IgD-negative memory B cell (primary cell): Measurements from ENCODE around the gene PXK. TPM values are rescaled to one million over a fixed set of nuclear protein-coding genes. Genes with fewer than 3 reads are reported as not detected.

ENCODE experiments used
- H3K27ac Mint-ChIP-seq, 3 donors: one replicate each; pipeline ENCODE4 v1.8.0; 2020 to 2022; ENCODE audit warnings: mild to moderate bottlenecking in 3 of 3, mixed read lengths in 3 of 3, moderate library complexity in 1 of 3
- H3K27me3 Mint-ChIP-seq: one replicate; pipeline ENCODE4 v1.8.0; 2021; ENCODE audit warnings: mixed read lengths
- H3K36me3 Mint-ChIP-seq: one replicate; pipeline ENCODE4 v1.8.0; 2020; ENCODE audit warnings: mild to moderate bottlenecking, mixed read lengths
- H3K4me1 Mint-ChIP-seq, 3 donors: one replicate each; pipeline ENCODE4 v1.8.0; 2020 to 2022; ENCODE audit warnings: mixed read lengths in 3 of 3, mild to moderate bottlenecking in 1 of 3
- H3K4me3 Mint-ChIP-seq, 4 donors: one replicate each; pipeline ENCODE4 v1.8.0; 2020 to 2022; ENCODE audit warnings: mild to moderate bottlenecking in 4 of 4, mixed read lengths in 4 of 4, moderate library complexity in 3 of 4
- H3K9me3 Mint-ChIP-seq, 3 donors: one replicate each; pipeline ENCODE4 v1.8.0; 2020 to 2021; ENCODE audit warnings: mixed read lengths in 3 of 3, mild to moderate bottlenecking in 1 of 3
- polyA plus RNA-seq: library from polyadenylated mRNA; unstranded; fragments of 300-500 nt; fragmentation: Illumina TruSeq; gene quantifications from one replicate; pipeline ENCODE4 v1.2.3, GENCODE V29; 2021

The PXK gene
- polyA plus RNA-seq, 1 donor from 2014 or later, result 92.3 TPM

DNA sequence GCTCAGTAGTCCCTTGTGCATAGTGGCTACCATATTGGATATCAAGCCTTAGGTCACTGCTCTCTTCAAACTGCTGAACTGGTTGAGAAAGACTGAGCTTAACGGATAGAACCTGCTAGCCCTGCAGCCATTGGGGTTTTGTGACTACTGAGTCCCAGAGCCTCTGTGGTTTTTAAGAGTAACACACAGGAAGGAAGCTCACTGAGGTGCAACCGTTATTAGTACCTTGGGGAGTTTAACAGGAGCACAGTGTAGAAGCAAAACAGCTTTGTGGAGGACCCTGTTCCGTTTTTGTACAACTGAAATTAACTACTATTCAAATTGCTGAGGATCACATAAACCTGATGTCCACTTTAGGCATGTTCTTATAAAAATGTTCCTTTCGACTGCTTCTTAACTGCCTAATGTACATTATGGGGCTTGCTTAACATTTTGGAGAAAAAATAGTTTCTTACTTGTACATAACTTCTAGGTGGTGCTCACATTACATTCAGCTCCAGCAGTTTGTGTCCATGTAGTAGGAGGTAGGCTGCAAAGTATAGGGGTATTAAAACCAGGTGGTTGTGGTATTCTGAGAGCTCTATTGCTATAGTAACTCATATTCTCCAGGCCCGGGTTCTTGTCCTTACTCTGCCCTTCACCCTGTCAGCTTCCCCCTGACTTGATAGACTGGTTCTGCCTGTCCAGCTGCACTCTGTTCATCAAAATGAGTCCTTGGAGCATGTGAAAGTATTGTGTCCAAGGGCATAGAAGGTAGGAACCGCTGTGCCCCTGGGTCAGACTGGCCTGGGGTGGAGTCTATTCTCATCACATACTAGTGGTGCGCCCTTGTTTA lies 17.3 kb downstream of the PXK start:
- H3K36me3 Mint-ChIP-seq, result peaks cover 8% of the 10 kb centered on the region
- peak overlapping the region; percentile 44 to 81 (median 80) for H3K4me3 Mint-ChIP-seq
- no peaks in the 10 kb centered on the region for H3K9me3 Mint-ChIP-seq
- H3K4me1 Mint-ChIP-seq, result peaks cover 64 to 80% (median 79%) of the 10 kb centered on the region in 3 donors
- no peaks in the 10 kb centered on the region for H3K27me3 Mint-ChIP-seq
- peak overlapping the region; percentile 84 to 97 (median 89) for H3K27ac Mint-ChIP-seq

DNA sequence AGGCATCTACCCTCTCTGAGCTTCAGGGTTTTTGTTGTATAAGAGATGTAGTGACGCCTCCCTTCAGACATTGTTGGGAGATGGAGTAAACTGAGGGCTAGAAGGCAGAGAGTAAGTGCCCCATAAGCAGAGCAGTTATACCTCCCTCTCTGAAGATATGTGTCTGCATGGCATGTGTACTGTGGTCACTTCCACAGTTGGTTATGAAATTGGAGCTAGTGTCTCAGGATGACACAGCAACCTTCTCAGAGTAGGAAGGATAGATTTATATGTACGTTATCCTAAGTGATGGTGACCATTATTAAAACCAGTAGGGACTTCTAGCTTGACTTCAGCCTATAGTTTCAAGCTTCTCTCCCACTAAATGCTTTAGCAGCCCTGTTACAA lies 17.9 kb downstream of the PXK start:
- H3K4me3 Mint-ChIP-seq, result peak overlapping the region; percentile 44 to 81 (median 80)
- no peaks in the 10 kb centered on the region for H3K27me3 Mint-ChIP-seq
- H3K27ac Mint-ChIP-seq, result peak overlapping the region; percentile 84 to 97 (median 89)
- H3K36me3 Mint-ChIP-seq, result peaks cover 8% of the 10 kb centered on the region
- peaks cover 67 to 83% (median 82%) of the 10 kb centered on the region in 3 donors for H3K4me1 Mint-ChIP-seq
- no peaks in the 10 kb centered on the region for H3K9me3 Mint-ChIP-seq

DNA sequence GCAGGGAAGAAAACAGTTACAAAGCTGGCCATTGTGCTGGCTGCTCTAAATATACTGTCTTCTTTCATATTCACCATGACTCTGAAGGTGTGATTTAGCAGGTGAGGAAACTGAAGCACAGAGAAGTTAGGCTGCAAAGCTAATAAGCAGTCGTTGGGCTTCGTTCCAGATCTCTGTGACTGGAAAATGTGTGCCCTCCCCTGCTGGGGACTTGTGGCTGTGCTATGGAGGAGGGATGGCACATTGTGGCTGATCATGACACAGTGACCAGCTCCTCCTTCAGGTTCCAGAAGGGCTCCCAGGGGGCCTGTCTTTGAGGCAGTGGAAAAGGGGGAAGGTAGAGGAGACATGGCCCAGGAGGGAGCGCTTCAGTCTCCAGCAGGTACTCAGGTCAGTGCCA lies 19.2 kb downstream of the PXK start:
- Mint-ChIP-seq H3K4me3 (peak overlapping the region; percentile 68 to 98 (median 92)), H3K9me3 (no peaks in the 10 kb centered on the region), H3K36me3 (peaks cover 5% of the 10 kb centered on the region), H3K27ac (peak overlapping the region; percentile 76 to 97 (median 94)), H3K27me3 (no peaks in the 10 kb centered on the region), H3K4me1 (peaks cover 67 to 81% (median 81%) of the 10 kb centered on the region in 3 donors)

DNA sequence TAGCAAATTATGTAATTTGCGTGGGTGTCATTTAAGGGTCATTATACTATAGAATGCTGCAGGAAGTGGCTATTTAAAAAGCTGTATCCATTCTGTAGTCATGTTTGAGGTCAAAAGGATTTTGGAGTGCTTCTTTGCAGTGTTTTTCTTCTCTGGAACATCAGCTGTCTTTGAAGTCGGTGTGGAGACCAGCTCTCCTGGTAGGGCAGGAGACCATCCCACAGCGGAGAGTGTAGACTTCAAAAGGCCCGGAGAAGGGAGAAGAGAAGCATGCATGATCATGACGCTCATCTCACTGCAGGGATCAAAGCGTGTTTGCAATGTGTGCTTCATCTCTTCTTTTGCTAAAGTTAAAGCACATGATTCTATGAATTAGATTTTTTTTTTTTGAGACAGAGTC lies 19.9 kb downstream of the PXK start:
- peak overlapping the region; percentile 54 to 98 (median 92) for H3K4me3 Mint-ChIP-seq
- H3K36me3 Mint-ChIP-seq, result peaks cover 5% of the 10 kb centered on the region
- no peaks in the 10 kb centered on the region for H3K9me3 Mint-ChIP-seq
- peaks cover 65 to 80% (median 80%) of the 10 kb centered on the region in 3 donors for H3K4me1 Mint-ChIP-seq
- H3K27ac Mint-ChIP-seq, result peak overlapping the region; percentile 76 to 97 (median 94)
- H3K27me3 Mint-ChIP-seq, result no peaks in the 10 kb centered on the region

DNA sequence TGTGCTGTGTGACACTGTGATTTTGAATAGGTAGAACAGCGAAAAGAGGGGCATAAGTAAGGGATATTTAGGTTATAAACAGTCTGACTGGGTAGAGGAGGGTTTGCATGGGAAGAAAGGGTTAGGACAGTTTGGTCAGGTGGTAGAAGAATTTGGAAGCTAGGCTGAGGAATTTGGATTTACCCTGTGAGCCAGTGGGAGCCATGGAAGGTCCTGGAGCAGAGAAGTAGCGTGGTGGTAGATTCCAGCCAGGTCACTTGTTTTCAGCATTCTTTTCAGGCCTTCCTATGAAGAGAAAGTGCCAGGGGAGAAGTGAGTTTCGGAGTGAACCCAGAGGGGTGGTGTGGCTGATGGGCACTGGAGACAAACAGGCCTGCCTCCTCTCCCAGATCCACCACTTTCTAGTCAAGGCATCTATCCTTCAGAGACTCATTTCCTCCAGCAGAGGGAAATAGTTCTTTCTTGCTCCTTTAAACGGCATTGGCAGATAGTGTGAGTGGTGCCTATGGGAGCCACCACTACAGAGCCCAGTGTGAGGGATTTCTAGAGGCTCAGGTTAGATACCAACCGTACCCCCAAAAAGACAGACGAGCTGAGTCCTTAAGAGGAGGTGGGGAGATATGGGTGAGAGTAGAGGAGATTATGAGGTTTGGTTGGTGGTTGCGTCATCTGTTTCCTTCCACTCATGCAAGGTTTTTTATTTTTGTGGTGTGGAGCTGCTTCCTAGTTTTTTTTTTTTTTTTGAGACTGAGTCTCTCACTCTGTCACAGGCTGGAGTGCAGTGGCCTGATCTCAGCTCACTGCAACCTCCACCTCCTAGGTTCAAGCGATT lies 21.2 kb downstream of the PXK start:
- peaks cover 5% of the 10 kb centered on the region for H3K36me3 Mint-ChIP-seq
- no peaks in the 10 kb centered on the region for H3K27me3 Mint-ChIP-seq
- peak overlapping the region; percentile 85 to 98 (median 92) for H3K4me3 Mint-ChIP-seq
- peaks cover 68 to 82% (median 76%) of the 10 kb centered on the region in 3 donors for H3K4me1 Mint-ChIP-seq
- no peaks in the 10 kb centered on the region for H3K9me3 Mint-ChIP-seq
- H3K27ac Mint-ChIP-seq, result peak overlapping the region; percentile 76 to 97 (median 93)

DNA sequence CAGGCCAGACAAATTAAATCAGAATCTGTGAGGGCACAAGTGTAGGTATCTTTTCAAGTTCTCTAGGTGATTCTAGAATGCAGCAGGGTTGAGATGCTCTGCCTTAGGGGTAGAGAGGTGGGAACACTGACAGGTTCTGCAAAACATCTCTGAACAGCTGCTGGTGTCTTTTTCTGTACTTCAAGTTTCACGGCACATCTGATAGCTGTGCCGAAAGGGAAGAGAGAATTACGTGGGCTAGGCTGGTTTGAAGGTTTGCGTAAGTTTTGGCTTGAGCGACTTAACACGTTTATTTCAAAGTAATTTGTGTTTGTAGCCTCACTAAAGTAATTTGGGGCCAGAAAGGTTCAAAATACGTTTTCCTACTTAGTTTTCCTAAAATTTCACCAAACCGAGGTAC lies 22.5 kb downstream of the PXK start:
- H3K4me3 Mint-ChIP-seq, result peak overlapping the region; percentile 77 to 91 (median 86)

DNA sequence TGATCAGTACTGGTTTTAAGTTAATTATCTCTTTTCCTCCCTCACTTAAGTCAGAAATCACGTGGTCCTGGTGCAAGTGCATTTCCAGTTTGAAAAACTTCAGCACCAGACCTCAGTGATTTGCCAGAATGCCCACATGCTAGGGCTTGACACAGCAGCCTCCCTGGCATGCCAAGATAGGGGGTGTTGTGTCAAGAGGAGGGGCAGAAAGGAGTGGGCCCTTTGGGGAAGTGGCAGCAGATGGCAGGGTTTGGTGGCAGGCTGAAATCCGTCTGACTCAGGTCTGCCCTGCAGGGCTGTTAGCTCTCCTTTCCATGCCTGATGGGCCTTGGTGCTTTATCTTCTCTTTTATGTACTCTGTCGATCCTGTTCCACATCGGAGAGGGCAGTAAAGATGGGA lies 23.4 kb downstream of the PXK start:
- Mint-ChIP-seq H3K9me3 (no peaks in the 10 kb centered on the region), H3K27ac (peak overlapping the region; percentile 76 to 97 (median 93)), H3K36me3 (peaks cover 8% of the 10 kb centered on the region), H3K27me3 (no peaks in the 10 kb centered on the region), H3K4me3 (peak overlapping the region; percentile 54 to 81 (median 78)), H3K4me1 (peaks cover 51 to 63% (median 59%) of the 10 kb centered on the region in 3 donors)

More for the DNA sequence above, 22.5 kb downstream of the PXK start:
- Mint-ChIP-seq H3K9me3 (no peaks in the 10 kb centered on the region), H3K27me3 (no peaks in the 10 kb centered on the region), H3K27ac (peak overlapping the region; percentile 76 to 97 (median 93)), H3K36me3 (peaks cover 8% of the 10 kb centered on the region), H3K4me1 (peaks cover 58 to 71% (median 66%) of the 10 kb centered on the region in 3 donors)

DNA sequence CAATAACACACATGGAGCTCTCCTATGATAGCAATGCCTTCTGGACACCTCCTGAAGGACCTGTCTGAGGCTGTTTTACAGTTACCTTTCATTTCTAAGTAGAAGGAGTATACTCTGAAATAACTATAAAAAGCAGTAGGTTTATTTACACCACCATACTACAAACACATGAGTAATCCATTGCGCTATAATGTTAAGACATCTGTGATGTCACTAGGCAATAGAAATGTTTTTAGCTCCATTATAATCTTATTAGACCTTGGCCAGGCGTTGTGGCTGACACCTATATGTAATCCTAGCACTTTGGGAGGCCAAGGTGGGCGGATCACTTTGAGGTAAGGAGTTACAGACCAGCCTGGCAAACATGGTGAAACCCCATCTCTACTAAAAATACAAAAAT lies 24.7 kb downstream of the PXK start:
- peaks cover 6% of the 10 kb centered on the region for H3K36me3 Mint-ChIP-seq
- peak overlapping the region; percentile 22 to 86 (median 54) for H3K4me3 Mint-ChIP-seq
- peaks cover 53 to 61% (median 59%) of the 10 kb centered on the region in 3 donors for H3K4me1 Mint-ChIP-seq
- no peaks in the 10 kb centered on the region for H3K9me3 Mint-ChIP-seq
- H3K27ac Mint-ChIP-seq, result peak overlapping the region; percentile 34 to 90 (median 62)
- no peaks in the 10 kb centered on the region for H3K27me3 Mint-ChIP-seq

DNA sequence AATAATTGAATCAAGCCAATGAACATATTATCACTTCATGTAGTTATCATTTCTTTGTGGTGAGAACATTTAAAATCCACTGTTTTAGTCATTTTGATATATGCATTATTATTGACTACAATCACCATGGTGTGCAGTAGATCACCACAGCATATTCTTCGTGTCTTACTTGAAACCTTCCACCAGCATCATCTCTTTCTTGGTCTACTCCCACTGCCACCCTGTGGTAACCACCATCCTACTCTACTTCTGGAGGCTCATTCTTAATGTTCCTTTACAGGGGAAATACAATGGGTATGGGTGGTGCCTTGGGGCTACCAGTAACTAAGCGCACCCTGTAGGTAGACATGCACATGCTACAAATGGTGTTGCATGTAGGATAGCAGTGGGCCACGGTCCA lies 25.4 kb downstream of the PXK start:
- H3K27ac Mint-ChIP-seq, result peak overlapping the region in 2 of 3 donors; percentile 34 to 62
- H3K4me3 Mint-ChIP-seq, result peak overlapping the region in 1 of 4 donors; percentile 22
- no peaks in the 10 kb centered on the region for H3K9me3 Mint-ChIP-seq
- H3K27me3 Mint-ChIP-seq, result no peaks in the 10 kb centered on the region
- H3K4me1 Mint-ChIP-seq, result peaks cover 51 to 58% (median 56%) of the 10 kb centered on the region in 3 donors
- peaks cover 6% of the 10 kb centered on the region for H3K36me3 Mint-ChIP-seq

DNA sequence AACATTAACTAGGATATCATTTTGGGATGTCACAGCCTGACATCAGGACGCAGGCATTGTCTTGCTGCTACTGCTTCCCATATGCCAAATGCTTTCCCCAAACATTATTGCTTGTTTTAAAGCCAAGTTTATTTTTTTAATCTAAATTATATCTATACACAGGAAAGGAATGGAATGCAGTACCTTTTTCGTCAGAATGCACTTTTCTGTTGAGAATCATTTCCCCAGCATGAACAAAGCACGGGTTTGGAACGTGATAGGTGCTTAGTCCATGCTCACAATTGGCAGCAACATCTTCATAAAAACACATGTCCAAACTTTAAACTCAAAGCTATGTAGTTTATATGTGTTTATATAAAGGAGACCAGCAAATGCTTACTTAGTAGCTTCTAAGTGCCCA lies 26.1 kb downstream of the PXK start:
- Mint-ChIP-seq H3K27me3 (no peaks in the 10 kb centered on the region), H3K4me3 (peak overlapping the region in 1 of 4 donors; percentile 52), H3K9me3 (no peaks in the 10 kb centered on the region), H3K36me3 (peaks cover 6% of the 10 kb centered on the region), H3K27ac (peak overlapping the region in 1 of 3 donors; percentile 34), H3K4me1 (peaks cover 52 to 54% (median 53%) of the 10 kb centered on the region in 3 donors)

DNA sequence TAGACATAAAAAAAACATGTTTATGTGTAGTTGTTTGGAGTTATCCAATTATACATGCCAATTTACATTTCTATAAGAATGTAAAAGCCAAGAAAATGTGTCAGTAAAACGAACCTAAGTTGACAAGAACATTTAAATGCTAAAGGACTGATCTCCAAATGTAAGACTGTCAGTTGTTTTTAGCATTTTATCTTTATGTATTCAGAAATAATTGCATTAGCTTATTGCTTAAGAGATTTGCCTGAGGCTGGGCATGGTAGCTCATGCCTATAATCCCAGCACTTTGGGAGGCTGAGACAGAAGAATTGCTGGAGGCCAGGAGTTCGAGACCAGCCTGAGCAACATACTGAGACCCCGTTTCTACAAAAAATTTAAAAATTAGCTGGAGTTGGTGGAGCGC lies 26.9 kb downstream of the PXK start:
- Mint-ChIP-seq H3K27ac (no peak overlapping the region), H3K4me1 (peaks cover 53% of the 10 kb centered on the region in 3 donors), H3K27me3 (no peaks in the 10 kb centered on the region), H3K9me3 (no peaks in the 10 kb centered on the region), H3K36me3 (peaks cover 7% of the 10 kb centered on the region), H3K4me3 (no peak overlapping the region)

DNA sequence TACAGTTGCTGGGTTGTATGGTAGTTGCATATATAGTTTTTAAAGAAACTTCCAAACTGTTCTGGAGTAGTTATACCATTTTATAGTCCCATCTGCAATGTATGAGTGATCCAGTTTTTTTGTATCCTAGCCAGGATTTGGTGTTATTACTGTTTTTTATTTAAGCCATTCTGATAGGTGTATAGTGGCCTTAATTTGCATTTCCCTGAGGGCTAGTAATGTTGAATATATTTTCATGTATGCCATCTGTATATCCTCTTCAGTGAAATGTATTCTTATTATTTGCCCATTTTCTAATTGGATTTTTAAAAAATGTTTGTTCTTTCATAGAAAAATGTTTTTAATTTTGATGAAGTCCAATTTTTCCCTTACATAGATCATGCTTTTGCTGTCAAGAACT lies 29.2 kb downstream of the PXK start:
- Mint-ChIP-seq H3K27ac (no peak overlapping the region), H3K36me3 (peaks cover 12% of the 10 kb centered on the region), H3K4me1 (peaks cover 56 to 62% (median 57%) of the 10 kb centered on the region in 3 donors), H3K4me3 (peak overlapping the region in 1 of 4 donors; percentile 18), H3K27me3 (no peaks in the 10 kb centered on the region), H3K9me3 (no peaks in the 10 kb centered on the region)

DNA sequence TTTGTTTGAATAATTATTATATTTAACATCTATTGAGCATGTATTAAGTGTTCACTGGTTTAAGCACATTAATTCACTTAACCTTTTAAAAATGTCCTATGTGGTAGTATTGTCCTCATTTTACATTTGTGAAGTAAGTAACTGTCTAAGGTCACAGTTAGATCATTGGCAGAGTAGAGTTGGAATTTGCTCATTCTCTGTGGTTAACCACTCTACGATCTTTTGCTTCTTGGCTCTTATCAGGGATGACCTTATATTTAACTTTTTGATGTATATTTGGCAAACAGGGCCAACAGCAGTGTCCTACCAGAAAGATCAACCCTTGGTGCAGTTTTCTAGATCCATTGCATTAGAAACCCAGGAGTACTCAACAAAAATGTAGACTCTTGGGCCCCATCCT lies 34.0 kb downstream of the PXK start:
- Mint-ChIP-seq H3K27ac (no peak overlapping the region), H3K27me3 (no peaks in the 10 kb centered on the region), H3K36me3 (peaks cover 6% of the 10 kb centered on the region), H3K9me3 (no peaks in the 10 kb centered on the region), H3K4me1 (peaks cover 41 to 43% (median 41%) of the 10 kb centered on the region in 3 donors), H3K4me3 (peak overlapping the region in 1 of 4 donors; percentile 42)

DNA sequence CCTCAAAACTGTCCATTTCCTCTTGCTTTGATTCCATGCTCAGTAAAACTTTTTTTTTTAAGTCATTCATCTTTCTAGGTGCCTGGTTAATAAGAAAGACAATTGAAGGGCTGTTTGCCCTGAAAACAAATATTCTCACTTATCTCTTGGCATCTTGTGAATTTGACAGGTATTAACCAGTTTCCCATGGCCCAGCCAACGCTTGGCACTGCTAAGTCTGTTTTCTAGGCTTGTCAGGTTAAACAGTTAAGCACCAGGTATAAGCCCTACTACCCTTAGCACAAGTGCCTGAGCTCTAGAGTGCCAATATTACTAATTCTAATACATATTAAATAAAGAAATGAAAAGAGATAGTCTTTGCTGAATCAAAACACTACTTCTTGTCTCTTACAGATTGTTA lies 36.3 kb downstream of the PXK start:
- no peak overlapping the region for H3K4me3 Mint-ChIP-seq
- no peaks in the 10 kb centered on the region for H3K27me3 Mint-ChIP-seq
- no peak overlapping the region for H3K27ac Mint-ChIP-seq
- H3K4me1 Mint-ChIP-seq, result peaks cover 29 to 32% (median 32%) of the 10 kb centered on the region in 3 donors
- H3K9me3 Mint-ChIP-seq, result no peaks in the 10 kb centered on the region
- H3K36me3 Mint-ChIP-seq, result peaks cover 11% of the 10 kb centered on the region

DNA sequence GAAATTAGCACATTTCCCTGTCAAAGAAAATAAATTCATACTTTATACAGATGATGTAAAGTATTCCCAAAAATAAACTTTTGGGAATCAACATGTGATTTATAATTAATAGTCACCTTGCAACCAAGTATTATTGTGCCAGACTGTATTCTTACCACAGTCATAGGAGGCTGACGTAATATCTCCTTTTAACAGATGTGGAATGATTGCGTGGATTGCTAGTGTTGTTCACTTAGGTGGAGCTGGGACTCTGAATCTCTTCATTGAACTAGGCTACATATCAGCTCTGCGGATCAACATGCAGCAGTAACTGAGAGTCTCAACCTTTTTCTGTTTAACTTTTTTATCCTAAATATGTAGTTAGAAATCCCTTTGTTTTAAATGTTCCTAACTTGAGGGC lies 37.2 kb downstream of the PXK start:
- H3K36me3 Mint-ChIP-seq, result peaks cover 7% of the 10 kb centered on the region
- no peaks in the 10 kb centered on the region for H3K9me3 Mint-ChIP-seq
- no peaks in the 10 kb centered on the region for H3K27me3 Mint-ChIP-seq
- H3K4me1 Mint-ChIP-seq, result peaks cover 29 to 31% (median 30%) of the 10 kb centered on the region in 3 donors
- no peak overlapping the region for H3K27ac Mint-ChIP-seq
- H3K4me3 Mint-ChIP-seq, result no peak overlapping the region
